CD4-positive, alpha-beta T cell treated with Interleukin-2 at 100 ng/mL for 4 hours (primary cell): Measurements from ENCODE around the gene DVL3.
A peak's percentile ranks its signal among the peaks of the same experiment; 100 is the strongest.

Experiments used
- DNase-seq: peaks from one replicate; pipeline ENCODE4 v3.0.0-alpha.2; 2020; ENCODE audit warnings: low spot score

Gene DVL3

DNA sequence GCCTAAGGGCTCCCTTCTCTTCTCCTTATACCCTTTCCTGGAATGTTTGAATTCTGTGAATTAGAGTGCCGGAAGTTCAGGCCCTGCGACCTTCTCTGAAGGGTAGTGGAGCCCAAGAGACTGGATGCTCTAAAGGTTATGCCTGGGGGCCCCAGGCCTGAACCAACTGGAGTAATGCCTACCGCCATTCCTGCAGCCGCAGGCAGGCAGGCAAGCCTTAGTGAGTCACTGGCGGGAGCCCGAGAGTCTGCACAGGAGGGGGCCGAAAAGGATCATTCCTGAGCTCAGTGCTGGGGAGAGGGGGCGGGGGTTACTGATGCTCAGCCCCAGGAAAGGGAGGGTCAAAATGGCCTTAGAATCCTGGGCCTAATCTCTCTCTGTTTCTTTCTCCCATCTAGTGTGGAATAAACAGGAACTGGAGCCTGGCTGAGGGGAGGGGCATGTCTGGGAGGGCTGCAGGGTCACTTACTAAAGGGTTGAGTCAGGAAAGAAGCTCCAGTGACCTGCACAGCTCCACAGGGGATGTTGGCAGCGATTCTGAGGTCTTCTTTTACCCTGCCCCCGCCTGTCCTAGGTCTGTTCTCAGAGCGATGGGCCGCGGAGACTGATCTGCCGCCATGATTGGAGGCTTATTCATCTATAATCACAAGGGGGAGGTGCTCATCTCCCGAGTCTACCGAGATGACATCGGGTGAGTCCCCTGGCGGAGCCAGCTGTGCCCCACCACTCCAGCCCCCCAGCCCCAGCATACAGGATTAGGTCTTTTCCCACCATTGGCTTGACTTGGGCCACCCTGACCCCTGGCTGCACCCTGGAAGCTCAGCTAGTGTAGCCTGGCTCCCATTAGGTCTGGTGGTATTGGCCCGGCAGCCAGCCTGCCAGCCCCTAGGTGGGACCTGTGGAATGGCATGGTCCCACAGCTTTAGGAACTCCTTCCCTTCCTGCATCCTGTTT is 21.5 kb downstream of the DVL3 start:
- no peak for DNase-seq

DNA sequence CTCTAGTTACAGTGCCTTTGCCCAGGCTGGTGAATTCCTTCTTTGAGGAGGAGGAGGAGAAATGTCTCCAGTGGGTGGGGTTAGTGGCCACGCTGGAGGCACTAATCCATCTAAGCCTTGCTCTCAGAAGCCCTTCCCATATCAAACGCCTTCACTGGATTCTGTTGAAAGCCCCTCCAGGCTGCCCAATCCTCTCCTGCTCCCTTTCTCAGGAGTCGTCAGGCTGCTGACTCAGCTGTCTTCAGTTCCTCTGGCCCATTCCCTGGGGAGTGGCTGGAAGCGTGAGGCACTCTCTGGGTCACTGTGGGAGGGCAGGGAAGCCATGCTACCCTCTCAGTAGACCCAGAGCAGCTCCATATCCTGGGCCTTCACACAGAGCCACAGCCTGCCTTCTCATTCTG is 22.2 kb downstream of the DVL3 start:
- DNase-seq: no peak

DNA sequence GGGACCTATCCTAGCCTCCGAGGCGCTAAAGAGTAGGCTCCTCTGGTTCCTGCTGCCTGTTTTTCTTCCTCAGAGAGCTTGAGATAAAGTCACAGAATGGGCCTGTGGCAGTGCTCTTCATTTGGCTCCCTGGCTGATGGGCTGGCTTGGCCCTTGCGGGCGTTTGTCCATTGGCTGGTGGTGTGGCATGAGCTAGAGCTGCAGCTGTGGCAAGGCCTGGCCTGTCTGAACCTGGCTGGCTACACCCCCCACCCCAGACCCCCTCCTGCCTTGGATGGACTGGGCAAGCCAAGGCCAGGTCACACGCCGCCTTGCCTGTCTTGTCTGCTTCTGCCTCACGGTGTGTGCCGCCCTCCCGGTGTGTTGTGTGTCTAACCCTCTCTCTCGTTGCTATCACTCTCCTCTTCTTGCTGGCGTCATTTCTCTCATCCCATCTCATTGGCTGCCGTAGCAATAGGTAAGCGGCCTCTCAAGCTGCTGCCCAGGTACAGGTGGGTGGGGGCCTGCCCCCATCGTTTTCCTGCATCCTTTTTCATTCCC is 22.7 kb downstream of the DVL3 start:
- DNase-seq: no peak

DNA sequence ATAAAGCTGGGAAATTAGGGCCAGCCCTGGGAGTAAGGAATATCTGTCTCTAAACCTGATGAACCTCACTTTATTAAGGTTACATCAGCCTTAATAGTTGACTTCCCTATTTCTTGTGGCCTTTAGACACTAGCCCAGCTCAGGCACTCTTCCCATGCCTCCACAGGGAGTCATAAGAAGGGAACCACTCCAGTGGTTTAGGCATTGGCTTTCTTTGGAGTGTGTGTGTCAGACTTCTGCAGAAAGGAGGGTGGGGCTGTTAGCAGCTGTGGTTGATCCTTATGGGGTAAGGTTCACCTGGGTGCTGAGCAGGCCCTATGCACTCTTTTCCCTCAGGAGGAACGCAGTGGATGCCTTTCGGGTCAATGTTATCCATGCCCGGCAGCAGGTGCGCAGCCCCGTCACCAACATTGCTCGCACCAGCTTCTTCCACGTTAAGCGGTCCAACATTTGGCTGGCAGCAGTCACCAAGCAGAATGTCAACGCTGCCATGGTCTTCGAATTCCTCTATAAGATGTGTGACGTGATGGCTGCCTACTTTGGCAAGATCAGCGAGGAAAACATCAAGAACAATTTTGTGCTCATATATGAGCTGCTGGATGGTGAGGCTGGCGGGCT is 23.5 kb downstream of the DVL3 start:
- DNase-seq: no peak

DNA sequence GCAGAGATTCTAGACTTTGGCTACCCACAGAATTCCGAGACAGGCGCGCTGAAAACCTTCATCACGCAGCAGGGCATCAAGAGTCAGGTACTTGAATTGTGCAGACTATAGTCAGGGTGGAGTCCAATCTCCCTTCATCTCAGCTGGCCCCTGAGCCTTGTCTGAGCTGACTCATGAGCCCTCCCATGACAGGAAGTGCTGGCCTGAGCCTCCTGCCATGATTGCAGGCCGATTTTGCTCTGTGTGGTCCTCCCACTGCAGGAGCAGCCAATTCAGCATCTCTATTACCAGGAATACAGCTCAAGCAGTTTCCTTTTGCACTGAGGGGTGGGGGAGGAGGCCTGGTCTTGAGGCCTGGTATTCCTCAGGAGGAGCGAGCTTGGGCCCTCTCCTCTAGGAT is 25.0 kb downstream of the DVL3 start:
- DNase-seq: no peak

DNA sequence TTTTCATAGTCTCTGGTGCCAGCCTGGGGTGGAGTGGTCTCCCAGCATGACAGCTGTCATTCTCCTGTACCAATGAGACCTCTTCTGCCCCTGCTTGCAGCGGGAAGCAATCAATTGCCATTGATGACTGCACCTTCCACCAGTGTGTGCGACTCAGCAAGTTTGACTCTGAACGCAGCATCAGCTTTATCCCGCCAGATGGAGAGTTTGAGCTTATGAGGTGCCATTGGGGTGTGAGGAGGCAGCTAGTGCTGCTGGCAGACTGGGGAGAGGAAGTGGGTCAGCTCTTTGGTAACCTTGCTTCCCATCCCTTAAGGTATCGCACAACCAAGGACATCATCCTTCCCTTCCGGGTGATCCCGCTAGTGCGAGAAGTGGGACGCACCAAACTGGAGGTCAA is 26.4 kb downstream of the DVL3 start:
- no peak for DNase-seq

DNA sequence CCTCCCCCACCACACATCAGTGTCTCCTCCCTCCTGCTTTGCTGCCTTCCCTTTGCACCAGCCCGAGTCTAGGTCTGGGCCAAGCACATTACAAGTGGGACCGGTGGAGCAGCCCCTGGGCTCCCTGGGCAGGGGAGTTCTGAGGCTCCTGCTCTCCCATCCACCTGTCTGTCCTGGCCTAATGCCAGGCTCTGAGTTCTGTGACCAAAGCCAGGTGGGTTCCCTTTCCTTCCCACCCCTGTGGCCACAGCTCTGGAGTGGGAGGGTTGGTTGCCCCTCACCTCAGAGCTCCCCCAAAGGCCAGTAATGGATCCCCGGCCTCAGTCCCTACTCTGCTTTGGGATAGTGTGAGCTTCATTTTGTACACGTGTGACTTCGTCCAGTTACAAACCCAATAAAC is 28.5 kb downstream of the DVL3 start:
- DNase-seq: no peak

DNA sequence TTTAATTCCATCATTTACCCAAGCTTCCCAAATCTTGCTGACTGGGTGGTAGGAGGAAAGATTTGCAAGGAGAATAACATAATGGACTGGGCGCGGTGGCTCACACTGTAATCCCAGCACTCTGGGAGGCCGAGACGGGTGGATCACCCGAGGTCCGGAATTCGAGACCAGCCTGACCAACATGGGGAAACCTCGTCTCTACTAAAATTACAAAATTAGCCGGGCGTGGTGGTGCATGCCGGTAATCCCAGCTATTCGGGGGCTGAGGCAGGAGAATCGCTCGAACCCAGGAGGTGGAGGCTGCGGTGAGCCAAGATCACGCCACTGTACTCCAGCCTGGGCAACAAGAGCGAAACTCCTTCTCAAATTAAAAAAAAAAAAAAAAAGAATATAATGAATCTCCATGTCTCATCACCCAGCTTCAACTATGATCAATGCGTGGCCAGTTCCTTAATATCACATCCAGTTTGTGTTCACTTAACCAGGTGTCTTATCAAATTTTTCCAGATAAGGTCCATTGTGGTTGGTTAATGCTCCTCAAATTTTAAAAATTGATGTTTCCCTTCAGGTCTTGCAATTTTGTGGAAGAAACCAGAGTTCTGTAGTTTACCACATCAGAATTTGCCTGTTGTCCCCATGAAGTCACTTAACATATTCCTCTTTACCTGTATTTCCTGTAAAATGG is 29.5 kb downstream of the DVL3 start:
- no peak for DNase-seq

DNA sequence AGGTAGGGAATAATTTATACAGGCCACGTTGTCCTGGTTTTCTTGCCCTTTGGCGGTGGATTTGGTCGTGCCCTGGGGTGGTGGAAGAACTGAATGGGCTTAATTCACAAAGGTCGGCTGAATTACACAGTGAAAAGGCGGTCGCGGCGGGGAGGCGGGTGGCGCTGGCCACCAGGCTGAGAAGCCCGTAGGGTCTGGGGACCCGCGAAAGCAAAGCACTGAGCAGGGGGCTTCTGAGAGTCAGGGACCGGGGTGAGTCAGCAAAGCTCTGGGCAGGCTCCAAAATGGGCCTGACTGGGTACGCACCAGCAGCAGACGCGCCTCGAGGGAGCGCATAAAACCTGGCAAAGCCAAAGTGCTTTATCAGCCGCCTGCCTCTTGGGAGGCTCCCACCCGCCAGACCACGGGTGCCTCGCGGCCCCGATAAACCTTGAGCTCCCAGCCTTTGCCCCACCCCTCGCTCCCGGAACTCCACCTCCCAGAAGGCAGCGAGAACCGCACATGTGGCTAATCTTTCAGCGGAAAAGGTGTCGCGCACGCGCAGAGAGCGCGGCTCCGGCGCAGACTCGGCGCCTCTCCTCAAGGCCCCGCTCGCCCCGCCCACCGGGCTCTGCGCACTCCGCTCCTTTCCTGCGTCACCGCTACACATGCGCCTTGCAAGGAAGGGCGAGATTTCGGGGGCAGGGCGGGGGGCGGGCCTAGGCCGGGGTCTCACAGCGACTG is 30.4 kb downstream of the DVL3 start:
- DNase-seq: peak; percentile 99

DNA sequence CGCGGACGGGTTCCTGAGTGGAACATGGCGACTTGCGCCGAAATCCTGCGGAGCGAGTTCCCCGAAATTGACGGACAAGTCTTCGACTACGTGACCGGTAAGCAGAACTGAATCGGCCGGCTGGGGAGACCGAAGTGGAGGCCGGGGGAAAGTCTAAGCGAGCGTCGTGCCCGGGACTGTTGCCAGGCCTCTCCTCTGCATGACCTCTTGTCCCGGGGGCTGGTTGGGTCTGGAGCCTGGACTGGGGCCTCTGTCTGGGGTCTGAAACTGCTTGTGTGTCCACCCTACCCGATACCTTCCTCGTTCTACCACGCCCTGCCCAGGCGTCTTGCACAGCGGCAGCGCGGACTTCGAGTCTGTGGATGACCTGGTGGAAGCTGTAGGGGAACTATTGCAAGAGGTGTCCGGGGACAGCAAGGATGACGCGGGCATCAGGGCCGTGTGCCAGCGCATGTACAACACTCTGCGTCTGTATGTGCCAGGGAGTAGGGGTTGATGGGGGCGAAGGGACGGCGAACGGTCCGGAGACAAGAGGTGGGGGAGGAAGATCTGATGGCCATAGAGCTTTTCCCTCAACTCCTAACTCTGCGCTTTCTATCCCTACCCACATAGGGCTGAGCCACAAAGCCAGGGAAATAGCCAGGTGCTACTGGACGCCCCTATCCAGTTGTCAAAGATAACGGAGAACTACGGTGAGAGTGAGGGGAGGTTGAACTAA is 31.2 kb downstream of the DVL3 start, which contains the start of gene ABCF3:
Gene ABCF3, plus strand, starts transcription at position 16 of the 718 bp plus-strand sequence. Its CDS starts 9 bp downstream, at position 25.
- DNase-seq: no peak

DNA sequence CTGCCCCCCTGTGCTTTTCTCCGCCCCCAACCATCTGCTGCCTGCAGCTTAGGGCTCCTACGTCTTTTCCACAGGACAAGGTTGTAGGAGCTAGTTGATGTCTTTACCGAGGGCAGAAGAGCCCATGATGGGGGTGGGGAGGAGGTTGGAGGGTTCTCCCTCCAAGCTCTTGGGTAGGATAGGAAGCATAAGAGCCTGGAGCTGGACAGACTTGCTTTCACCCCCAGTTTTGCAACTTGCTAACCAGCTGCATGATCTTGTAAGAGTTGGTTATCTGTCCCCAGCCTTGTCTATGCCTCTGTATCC is 31.7 kb downstream of the DVL3 start:
- no peak for DNase-seq

DNA sequence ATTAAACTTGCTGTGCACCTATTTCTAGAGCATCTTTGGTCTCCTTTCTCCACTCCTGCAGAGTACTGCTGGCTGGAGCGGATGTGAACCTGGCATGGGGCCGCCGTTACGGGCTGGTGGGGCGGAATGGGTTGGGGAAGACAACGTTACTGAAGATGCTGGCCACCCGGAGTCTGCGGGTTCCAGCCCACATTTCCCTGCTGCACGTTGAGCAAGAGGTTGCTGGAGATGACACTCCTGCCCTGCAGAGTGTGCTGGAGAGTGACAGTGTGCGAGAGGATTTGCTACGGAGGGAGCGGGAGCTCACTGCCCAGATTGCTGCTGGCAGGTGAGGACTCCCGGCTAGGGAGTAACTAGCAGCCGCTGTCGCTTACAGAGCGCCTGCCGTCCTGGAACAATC is 32.9 kb downstream of the DVL3 start:
- no peak for DNase-seq

DNA sequence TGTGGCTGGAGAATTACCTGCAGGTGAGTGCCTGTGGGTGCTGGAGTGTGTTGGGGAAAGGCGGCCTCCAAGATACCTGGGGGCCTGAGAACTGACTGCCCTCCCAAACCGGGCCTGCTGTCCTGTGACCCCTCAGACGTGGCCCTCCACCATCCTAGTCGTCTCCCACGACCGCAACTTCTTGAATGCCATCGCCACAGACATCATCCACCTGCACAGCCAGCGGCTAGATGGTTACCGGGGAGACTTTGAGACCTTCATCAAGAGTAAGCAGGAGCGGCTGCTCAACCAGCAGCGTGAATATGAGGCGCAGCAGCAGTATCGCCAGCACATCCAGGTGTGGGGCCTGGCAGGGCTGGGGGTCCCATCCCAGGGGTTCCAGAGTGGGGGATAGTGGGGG is 34.2 kb downstream of the DVL3 start:
- DNase-seq: no peak

DNA sequence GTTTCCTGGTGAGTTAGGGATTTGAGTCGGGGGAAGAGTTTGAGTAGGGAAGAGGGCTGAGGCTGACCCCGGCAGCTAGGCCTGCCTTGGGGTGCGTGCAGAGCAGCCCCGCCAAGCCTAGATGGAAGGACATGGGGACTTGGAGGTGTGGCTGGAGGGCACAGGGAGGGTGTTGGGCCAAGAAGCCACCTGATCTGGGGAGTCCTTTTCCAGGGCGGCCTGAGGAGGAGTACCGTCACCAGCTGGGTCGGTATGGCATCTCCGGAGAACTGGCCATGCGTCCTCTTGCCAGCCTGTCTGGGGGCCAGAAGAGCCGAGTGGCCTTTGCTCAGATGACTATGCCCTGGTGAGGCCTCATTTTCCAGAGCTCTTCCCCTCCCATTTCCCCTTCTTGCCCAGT is 37.7 kb downstream of the DVL3 start:
- no peak for DNase-seq

DNA sequence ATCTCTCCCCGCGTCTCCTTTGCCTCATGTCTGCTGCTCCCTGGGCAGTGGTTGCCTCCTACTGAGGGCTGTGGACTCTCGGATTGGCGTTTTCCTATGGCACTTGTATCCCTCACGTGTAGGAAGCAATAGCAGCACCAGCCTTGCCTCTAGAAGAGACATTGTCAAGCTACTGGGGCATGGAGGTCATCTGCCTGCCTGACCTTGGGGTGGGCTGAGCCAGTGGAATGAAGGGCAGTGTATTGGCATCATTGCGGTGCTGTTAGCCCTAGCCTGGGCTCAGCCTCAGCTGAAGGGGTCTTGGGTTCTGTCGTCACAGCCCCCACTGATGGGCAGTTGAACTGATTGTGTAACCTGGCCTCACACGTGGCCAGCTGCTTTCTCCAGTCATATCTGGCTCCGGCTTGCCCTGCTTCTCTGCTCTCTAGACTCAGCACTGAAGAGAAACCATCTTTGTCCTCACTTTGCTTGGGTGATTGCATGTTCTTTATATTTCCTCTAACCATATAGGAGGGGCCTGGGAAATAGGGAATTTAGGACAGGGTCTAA is 38.9 kb downstream of the DVL3 start:
- no peak for DNase-seq

DNA sequence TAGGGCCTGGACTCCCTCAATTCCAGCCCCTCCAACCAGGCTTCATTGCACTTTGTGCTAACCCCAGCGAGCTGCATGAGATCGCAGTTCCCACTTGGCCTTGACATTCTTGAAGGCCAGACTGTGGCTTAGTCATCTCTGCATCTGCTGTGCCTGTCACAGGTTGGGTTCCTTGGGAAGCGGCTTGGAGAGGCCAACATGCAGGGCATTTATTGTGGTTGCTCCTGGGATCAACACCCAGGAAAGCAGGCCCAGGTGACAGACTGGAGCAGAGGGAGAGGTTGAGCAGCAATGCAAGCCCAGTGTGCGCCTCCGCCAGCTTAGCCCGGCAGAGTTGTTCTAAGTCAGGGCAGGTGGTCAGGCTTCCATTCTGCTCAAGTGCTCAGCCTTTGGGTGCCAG is 41.4 kb downstream of the DVL3 start:
- DNase-seq: no peak

DNA sequence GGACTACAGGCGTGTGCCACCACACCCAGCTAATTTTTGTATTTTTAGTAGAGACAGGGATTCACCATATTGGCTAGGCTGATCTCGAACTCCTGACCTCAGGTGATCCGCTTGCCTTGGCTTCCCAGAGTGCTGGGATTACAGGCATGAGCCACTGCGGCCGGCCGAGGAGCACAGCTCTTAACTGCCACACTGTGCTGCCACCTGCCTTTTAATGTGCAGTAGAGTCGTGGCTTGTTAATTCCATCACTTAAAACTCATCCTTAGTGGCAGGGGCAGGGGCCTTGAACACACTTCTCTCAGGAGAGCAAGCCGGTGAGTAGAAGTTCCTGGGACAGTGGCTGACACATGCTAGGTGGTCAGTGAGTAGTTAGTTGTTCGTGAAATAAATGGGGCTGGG is 43.3 kb downstream of the DVL3 start:
- no peak for DNase-seq

DNA sequence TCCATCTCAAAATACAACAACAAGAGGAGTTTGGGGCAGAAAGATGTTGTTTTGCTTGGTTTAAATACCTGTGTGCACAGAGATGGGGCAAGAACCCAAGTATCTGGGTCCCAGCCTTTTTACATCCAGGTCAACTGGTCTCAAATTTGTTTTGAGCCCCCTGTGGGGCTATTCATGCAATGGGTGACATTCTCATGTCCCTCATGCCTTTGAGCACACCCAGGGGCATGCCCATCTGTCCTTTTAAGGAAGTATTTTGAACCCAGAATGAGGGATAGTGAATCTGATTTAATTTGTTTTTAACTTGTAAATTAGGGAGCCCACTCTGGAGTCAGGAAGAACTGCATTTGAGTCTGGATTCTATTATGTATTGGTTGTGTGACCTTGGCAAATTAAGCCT is 45.6 kb downstream of the DVL3 start:
- no peak for DNase-seq

DNA sequence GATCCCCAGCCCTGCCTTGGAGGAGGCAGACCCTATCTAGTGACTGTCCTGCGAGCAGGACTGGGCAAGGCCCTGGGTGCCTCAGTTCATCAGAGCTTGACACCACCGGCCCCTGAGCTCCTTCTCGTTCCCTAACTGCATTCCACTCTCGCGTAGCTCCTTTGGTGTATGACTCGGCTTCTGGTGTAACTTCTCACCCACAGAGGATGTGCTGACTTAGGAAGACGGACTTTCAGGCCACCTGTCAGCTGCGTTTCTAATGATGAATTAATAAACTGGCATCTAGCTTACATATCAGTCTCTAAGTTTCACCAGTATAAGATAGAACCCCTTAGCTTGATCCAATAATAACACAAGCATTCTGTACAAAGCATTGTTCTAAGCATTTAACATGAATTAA is 48.3 kb downstream of the DVL3 start:
- DNase-seq: no peak

DNA sequence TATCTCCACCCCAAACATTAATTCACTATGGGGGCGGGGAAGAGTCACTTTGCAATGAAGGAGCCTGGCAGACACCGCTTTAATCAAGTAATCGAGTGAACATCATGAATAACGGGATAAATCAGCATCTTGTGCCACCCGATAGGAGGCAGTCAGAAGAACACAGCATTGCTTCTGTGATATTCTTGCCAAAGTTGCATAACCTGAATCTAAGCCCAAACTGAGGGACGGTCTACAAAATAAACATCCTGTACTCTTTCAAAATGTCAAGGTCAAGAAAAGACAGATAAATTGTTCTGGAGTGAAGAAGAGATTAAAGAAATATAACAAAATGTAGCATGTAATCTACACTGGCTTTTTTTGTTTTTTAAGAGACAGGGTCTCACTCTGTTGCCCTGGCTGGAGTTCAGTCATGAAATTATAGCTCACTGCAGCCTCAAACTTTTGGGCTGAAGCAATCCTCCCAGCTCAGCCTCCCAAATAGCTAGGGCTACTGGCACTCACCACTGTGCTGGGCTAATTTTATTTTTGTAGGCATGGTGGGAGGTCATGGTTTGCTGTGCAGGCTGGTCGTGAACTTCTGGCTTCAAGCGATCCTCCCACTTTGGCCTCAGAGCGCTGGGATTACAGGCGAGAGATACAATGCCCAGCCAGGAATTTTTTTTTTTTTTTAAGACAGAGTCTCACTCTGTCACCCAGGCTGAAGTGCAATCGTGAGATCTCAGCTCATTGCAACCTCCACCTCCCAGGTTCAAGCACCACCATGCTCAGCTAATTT is 54.2 kb downstream of the DVL3 start:
- DNase-seq: no peak
